H1 (cell line): Measurements from ENCODE around the gene CLPX. TPM values are rescaled to one million over a fixed set of nuclear protein-coding genes. Genes with fewer than 3 reads are reported as not detected.

Experiments
- CTCF ChIA-PET: fragments of 300-600 bp; sonication (Branson Sonifier 250); formaldehyde crosslinking; loops from one replicate; lab custom pipeline; 2021; ENCODE audit not compliant: partially characterized antibody; lab: Charles Lee
- POLR2A ChIA-PET: fragments of 300-600 bp; sonication (Branson Sonifier 250); formaldehyde crosslinking; loops from one replicate; lab custom pipeline; 2021; ENCODE audit warnings: inconsistent platforms; ENCODE audit not compliant: partially characterized antibody; lab: Charles Lee
- DNase-seq, 2 experiments: peaks; one replicate each; pipeline versions ENCODE4 v3.0.0 to v3.0.0-alpha.2; 2010 to 2022; ENCODE audit warnings: low spot score in 2 of 2, low read depth in 1 of 2, mixed read lengths in 1 of 2
- FAIRE-seq: peaks from 2 replicates; lab custom pipeline; 2011; peaks lifted over from hg19 to GRCh38; lab: Jason Lieb, UNC
- H2AFZ ChIP-seq: 2 replicates; pipeline ENCODE4 v1.8.1; 2012; ENCODE audit warnings: low read length, inconsistent platforms
- H2AK5ac ChIP-seq: 2 replicates; pipeline ENCODE4 v1.6.1; 2013; ENCODE audit warnings: low read depth, low read length
- H2BK120ac ChIP-seq: replicated peaks from 2 replicates; pipeline ENCODE3; 2013; ENCODE audit warnings: low read depth, low read length, inconsistent platforms
- H2BK12ac ChIP-seq: 2 replicates; pipeline ENCODE4 v1.6.1; 2013; ENCODE audit warnings: low read depth, low read length
- H2BK15ac ChIP-seq: 2 replicates; pipeline ENCODE4 v1.6.1; 2013; ENCODE audit warnings: low read length
- H2BK20ac ChIP-seq: 2 replicates; pipeline ENCODE4 v1.6.1; 2013; ENCODE audit warnings: low read length
- H2BK5ac ChIP-seq: 2 replicates; pipeline ENCODE4 v1.6.1; 2013; ENCODE audit warnings: low read depth, low read length
- H3K14ac ChIP-seq: 2 replicates; pipeline ENCODE4 v1.6.1; 2013; ENCODE audit warnings: inconsistent platforms; ENCODE audit not compliant: insufficient read length
- H3K18ac ChIP-seq: 2 replicates; pipeline ENCODE4 v1.6.1; 2013; ENCODE audit warnings: low read length; ENCODE audit errors: extremely low read depth
- H3K23ac ChIP-seq: 2 replicates; pipeline ENCODE4 v1.6.1; 2013; ENCODE audit warnings: inconsistent platforms; ENCODE audit not compliant: insufficient read length
- H3K23me2 ChIP-seq: 2 replicates; pipeline ENCODE4 v1.6.1; 2013; ENCODE audit warnings: low read depth, low read length
- H3K27ac ChIP-seq: 2 replicates; pipeline ENCODE4 v1.6.1; 2011; ENCODE audit warnings: low read depth, low read length, inconsistent platforms
- H3K27me3 ChIP-seq, 4 experiments: replicated peaks in 1 of 4; 1 replicate in 1 of 4; 2 replicates in 3 of 4; pipeline versions ENCODE4 v1.6.1 to v1.8.1; 2011 to 2013; ENCODE audit warnings: low read length in 3 of 4, mild to moderate bottlenecking in 3 of 4, inconsistent platforms in 2 of 4, mixed read lengths in 2 of 4, moderate library complexity in 1 of 4; ENCODE audit not compliant: control insufficient read depth in 3 of 4, insufficient read depth in 3 of 4; ENCODE audit errors: extremely low read depth in 1 of 4
- H3K36me3 ChIP-seq, 4 experiments: 2 replicates each; pipeline versions ENCODE4 v1.6.1 to v1.8.1; 2011 to 2013; ENCODE audit warnings: mild to moderate bottlenecking in 4 of 4, low read length in 3 of 4, moderate library complexity in 2 of 4, control low read depth in 1 of 4, inconsistent platforms in 1 of 4; ENCODE audit not compliant: insufficient read depth in 4 of 4, control insufficient read depth in 2 of 4
- H3K4ac ChIP-seq: replicated peaks from 2 replicates; pipeline ENCODE3; 2013; ENCODE audit warnings: low read length, low read depth, mixed read lengths, inconsistent platforms; ENCODE audit not compliant: insufficient read length
- H3K4me1 ChIP-seq, 4 experiments: replicated peaks in 1 of 4; 1 replicate in 1 of 4; 2 replicates in 3 of 4; pipeline versions ENCODE4 v1.6.1 to v1.8.1; 2011 to 2013; ENCODE audit warnings: low read length in 3 of 4, inconsistent platforms in 2 of 4, mixed read lengths in 1 of 4; ENCODE audit not compliant: insufficient read depth in 4 of 4, control insufficient read depth in 3 of 4
- H3K4me2 ChIP-seq, 2 experiments: 2 replicates each; pipeline versions ENCODE4 v1.6.1 to v1.8.1; 2011 to 2013; ENCODE audit warnings: low read depth in 2 of 2, low read length in 2 of 2, control low read depth in 1 of 2, inconsistent platforms in 1 of 2, mild to moderate bottlenecking in 1 of 2; ENCODE audit not compliant: insufficient read depth in 1 of 2
- H3K4me3 ChIP-seq, 4 experiments: fragments of 200-600, 300-600 bp in 1 of 4; sonication (generic), shearing (Covaris generic), sonication (Bioruptor Twin) in 1 of 4; 2 replicates each; pipeline versions ENCODE4 v1.5.1 to v1.8.1; 2011 to 2016; ENCODE audit warnings: low read length in 4 of 4, low read depth in 3 of 4, control low read depth in 2 of 4, inconsistent platforms in 2 of 4, mild to moderate bottlenecking in 2 of 4, mixed read lengths in 1 of 4, moderate library complexity in 1 of 4; ENCODE audit not compliant: insufficient read depth in 2 of 4; ENCODE audit errors: extremely low read depth in 1 of 4
- H3K56ac ChIP-seq: replicated peaks from 2 replicates; pipeline ENCODE3; 2013; ENCODE audit warnings: low read depth, mild to moderate bottlenecking, mixed read lengths, low read length, inconsistent platforms; ENCODE audit not compliant: insufficient read length
- H3K79me1 ChIP-seq: 2 replicates; pipeline ENCODE4 v1.6.1; 2013; ENCODE audit warnings: low read depth, low read length, control low read depth
- H3K79me2 ChIP-seq, 2 experiments: 2 replicates each; pipeline versions ENCODE4 v1.6.1 to v1.8.1; 2012 to 2013; ENCODE audit warnings: low read length in 2 of 2, mild to moderate bottlenecking in 2 of 2, inconsistent platforms in 1 of 2; ENCODE audit not compliant: insufficient read depth in 2 of 2, control insufficient read depth in 1 of 2
- H3K9ac ChIP-seq, 4 experiments: replicated peaks in 1 of 4; 1 replicate in 1 of 4; 2 replicates in 3 of 4; pipeline versions ENCODE4 v1.6.1 to v1.8.1; 2011 to 2013; ENCODE audit warnings: low read depth in 3 of 4, low read length in 3 of 4, control low read depth in 2 of 4, mild to moderate bottlenecking in 2 of 4, moderate library complexity in 2 of 4, inconsistent platforms in 1 of 4; ENCODE audit errors: extremely low read depth in 1 of 4
- H3K9me3 ChIP-seq, 2 experiments: 2 replicates each; pipeline versions ENCODE4 v1.6.1 to v1.8.1; 2012 to 2013; ENCODE audit warnings: mild to moderate bottlenecking in 2 of 2, moderate library complexity in 2 of 2, control low read depth in 1 of 2, inconsistent platforms in 1 of 2, low read depth in 1 of 2, low read length in 1 of 2, mixed read lengths in 1 of 2; ENCODE audit not compliant: insufficient read depth in 2 of 2
- H4K20me1 ChIP-seq, 2 experiments: replicated peaks in 1 of 2; 2 replicates each; pipeline versions ENCODE3 to v1.8.1; 2011 to 2013; ENCODE audit warnings: inconsistent platforms in 2 of 2, low read length in 2 of 2, mild to moderate bottlenecking in 1 of 2; ENCODE audit not compliant: insufficient read depth in 2 of 2, control insufficient read depth in 1 of 2
- H4K5ac ChIP-seq: 2 replicates; pipeline ENCODE4 v1.6.1; 2013; ENCODE audit warnings: low read length, low read depth, mixed read lengths, inconsistent platforms; ENCODE audit not compliant: insufficient read length
- H4K8ac ChIP-seq: 2 replicates; pipeline ENCODE4 v1.8.0; 2013; ENCODE audit warnings: mild to moderate bottlenecking, moderate library complexity, low read length, inconsistent platforms; ENCODE audit not compliant: insufficient read depth; ENCODE audit errors: extremely low read depth
- H4K91ac ChIP-seq: replicated peaks from 2 replicates; pipeline ENCODE3; 2013; ENCODE audit warnings: low read length, mixed read lengths, inconsistent platforms; ENCODE audit not compliant: insufficient read length
- CBX8 ChIP-seq: fragments of 300-800, 300-1000 bp; sonication (generic); IDR thresholded peaks from 2 replicates; pipeline ENCODE4 v1.7.1; 2016; ENCODE audit warnings: low read depth, low read length, borderline replicate concordance
- CREB1 ChIP-seq: IDR thresholded peaks from 2 replicates; pipeline ENCODE4 v1.6.1; 2012; ENCODE audit warnings: inconsistent platforms
- GTF2F1 ChIP-seq: IDR thresholded peaks from 2 replicates; pipeline ENCODE4 v1.6.1; 2012; ENCODE audit warnings: low read depth, low read length, improper control_type of control experiment, borderline replicate concordance
- HDAC6 ChIP-seq: IDR thresholded peaks from one replicate; pipeline ENCODE4 v1.7.1; 2012; ENCODE audit warnings: low read depth, mild to moderate bottlenecking, inconsistent platforms, low read length, moderate library complexity
- MAFK ChIP-seq: IDR thresholded peaks from 2 replicates; pipeline ENCODE4 v1.6.1; 2012; ENCODE audit warnings: low read depth, mild to moderate bottlenecking, improper control_type of control experiment, low read length
- POLR2A ChIP-seq, 2 experiments: IDR thresholded peaks; 1 replicate in 1 of 2; 2 replicates in 1 of 2; pipeline ENCODE4 v1.6.1; 2011; ENCODE audit warnings: low read depth in 2 of 2, low read length in 2 of 2, mild to moderate bottlenecking in 2 of 2; ENCODE audit errors: control extremely low read depth in 1 of 2
- POLR2AphosphoS5 ChIP-seq: IDR thresholded peaks from 2 replicates; pipeline ENCODE4 v1.6.1; 2011; ENCODE audit warnings: low read depth, low read length
- RFX5 ChIP-seq: IDR thresholded peaks from 2 replicates; pipeline ENCODE4 v1.6.1; 2011; ENCODE audit warnings: low read depth, low read length, improper control_type of control experiment, borderline replicate concordance
- SRF ChIP-seq: IDR thresholded peaks from 2 replicates; pipeline ENCODE4 v1.6.1; 2011; ENCODE audit warnings: mild to moderate bottlenecking, low read depth, low read length, moderate library complexity
- SUZ12 ChIP-seq: fragments of 200-600 bp; sonication (generic); IDR thresholded peaks from 2 replicates; pipeline ENCODE4 v1.6.1; 2012; ENCODE audit warnings: mild to moderate bottlenecking, inconsistent platforms, low read length, moderate library complexity, mixed read lengths
- TAF7 ChIP-seq: optimal IDR thresholded peaks from 2 replicates; pipeline ENCODE3; 2011; ENCODE audit warnings: low read depth, mild to moderate bottlenecking, inconsistent platforms, low read length, moderate library complexity, borderline replicate concordance
- WGBS, 2 experiments: shearing (Covaris generic) in 1 of 2; methylation state at CpG; one replicate each; pipeline versions ENCODE4 v1.1.6 to v1.1.7; 2013 to 2015; ENCODE audit warnings: low lambda C conversion rate in 2 of 2, mixed read lengths in 2 of 2, inconsistent platforms in 1 of 2, low coverage in 1 of 2, missing lambda C conversion rate in 1 of 2; ENCODE audit not compliant: insufficient replicate concordance in 2 of 2, insufficient coverage in 1 of 2, insufficient read length in 1 of 2; ENCODE audit errors: extremely low coverage in 1 of 2, missing lambda C conversion rate in 1 of 2; 5-methylcytosine and 5-hydroxymethylcytosine counted together
- polyA plus RNA-seq, 7 experiments: library from polyadenylated mRNA; depleted of rRNA in 3 of 7; stranded (reverse) in 5 of 7; unstranded in 2 of 7; fragments of >200 nt in 5 of 7; fragments of 200-250 nt in 2 of 7; gene quantifications; 1 replicate in 5 of 7; 2 replicates in 1 of 7; 4 replicates in 1 of 7; pipeline versions ENCODE4 v1.2.1 to v1.2.3, GENCODE V29; 2011 to 2013; ENCODE audit warnings: missing spikeins in 2 of 7, mixed read lengths in 2 of 7
- total RNA-seq: library from RNA; stranded (reverse); fragmentation: NEBNext Ultra II Directional; extraction: Animal tissue kit (Norgen Biotek cat#: 25700); gene quantifications from 2 replicates; pipeline ENCODE4 v1.2.1, GENCODE V29; 2021
- TF ChIP-seq, protein P1 (sequence below): IDR thresholded peaks from 2 replicates; pipeline ENCODE4 v1.6.1; 2012; ENCODE audit warnings: low read length, inconsistent platforms

CLPX gene
- total and polyA plus RNA-seq, 2 of the 8 experiments (the other 6 are each of a cell fraction or from before 2014, with no cell fraction given), result 10.5 to 53.6 TPM

DNA sequence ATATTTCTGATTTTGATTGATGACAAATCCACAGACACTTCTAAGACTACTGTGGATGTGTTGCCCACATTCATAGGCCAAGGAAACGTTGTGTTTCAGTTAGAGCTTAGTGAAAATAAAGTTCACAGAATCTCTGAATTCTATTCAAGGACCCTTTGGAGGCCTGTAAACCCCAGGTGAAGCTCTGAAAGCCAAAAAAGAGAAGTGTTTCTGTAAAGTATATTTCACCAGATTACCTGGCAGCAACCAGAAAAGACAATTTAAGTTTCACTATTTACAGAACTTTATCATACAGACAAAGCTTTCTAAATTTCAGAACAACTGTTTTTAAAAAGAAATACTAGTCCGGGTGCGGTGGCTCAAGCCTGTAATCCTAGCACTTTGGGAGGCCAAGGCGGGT is 2.6 kb downstream of the CLPX start:
- H2AK5ac ChIP-seq, result no peak overlapping the region
- no peaks in the 10 kb centered on the region for H3K9me3 ChIP-seq
- DNase-seq (no peak), FAIRE-seq (no peak)
- no peak overlapping the region for H2BK120ac ChIP-seq
- no peak overlapping the region; the same call in 1 of the 2 replicates for H4K8ac ChIP-seq
- ChIA-PET POLR2A (no interaction called here), CTCF (interaction anchor here (0.7 to 1.0 kb wide), 3 partner anchors 10 to 117 kb away, joined by 3 to 4 read pairs (median 3); no protein-coding TSS in a partner anchor)
- H3K18ac ChIP-seq, result no peak overlapping the region
- no peak overlapping the region for H3K4me3 ChIP-seq
- no peak overlapping the region for H3K4me2 ChIP-seq
- peaks cover 0 to 6% of the 10 kb centered on the region in 2 experiments for H4K20me1 ChIP-seq
- H3K79me1 ChIP-seq, result no peaks in the 10 kb centered on the region
- H2AFZ ChIP-seq, result no peak overlapping the region
- peaks cover 3 to 36% of the 10 kb centered on the region in 2 experiments; a peak in 3 of 4 replicates for H3K79me2 ChIP-seq
- no peak overlapping the region for H4K91ac ChIP-seq
- no peak overlapping the region for H2BK15ac ChIP-seq
- H3K27me3 ChIP-seq, result no peaks in the 10 kb centered on the region
- no peak overlapping the region for H3K27ac ChIP-seq
- H3K56ac ChIP-seq, result no peak overlapping the region
- no peak overlapping the region for H3K4ac ChIP-seq
- no peak overlapping the region for H3K9ac ChIP-seq
- H3K4me1 ChIP-seq, result peaks cover 0 to 2% (median 0%) of the 10 kb centered on the region in 4 experiments; a peak in 2 of 7 replicates
- H3K23me2 ChIP-seq, result peaks cover 2% of the 10 kb centered on the region
- peaks cover 2 to 19% (median 9%) of the 10 kb centered on the region in 4 experiments; a peak in 6 of 8 replicates for H3K36me3 ChIP-seq
- no peak overlapping the region for H4K5ac ChIP-seq
- H2BK20ac ChIP-seq, result no peak overlapping the region
- no peak overlapping the region for H2BK12ac ChIP-seq
- no peak for TF ChIP-seq POLR2AphosphoS5
- no peak for TF ChIP-seq TAF7
- TF ChIP-seq RFX5, result no peak
- TF ChIP-seq POLR2A (IDR thresholded peaks at IDR 0.05; ENCODE audit: control extremely low read depth in 1 of 2, low read depth in 2 of 2, low read length in 2 of 2), result no peak
- TF ChIP-seq CREB1, result no peak
- TF ChIP-seq, protein P1, sequence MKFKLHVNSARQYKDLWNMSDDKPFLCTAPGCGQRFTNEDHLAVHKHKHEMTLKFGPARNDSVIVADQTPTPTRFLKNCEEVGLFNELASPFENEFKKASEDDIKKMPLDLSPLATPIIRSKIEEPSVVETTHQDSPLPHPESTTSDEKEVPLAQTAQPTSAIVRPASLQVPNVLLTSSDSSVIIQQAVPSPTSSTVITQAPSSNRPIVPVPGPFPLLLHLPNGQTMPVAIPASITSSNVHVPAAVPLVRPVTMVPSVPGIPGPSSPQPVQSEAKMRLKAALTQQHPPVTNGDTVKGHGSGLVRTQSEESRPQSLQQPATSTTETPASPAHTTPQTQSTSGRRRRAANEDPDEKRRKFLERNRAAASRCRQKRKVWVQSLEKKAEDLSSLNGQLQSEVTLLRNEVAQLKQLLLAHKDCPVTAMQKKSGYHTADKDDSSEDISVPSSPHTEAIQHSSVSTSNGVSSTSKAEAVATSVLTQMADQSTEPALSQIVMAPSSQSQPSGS, result no peak
- no peak for TF ChIP-seq MAFK
- no peak for TF ChIP-seq GTF2F1
- no peak for TF ChIP-seq SUZ12
- no peak for TF ChIP-seq CBX8
- TF ChIP-seq HDAC6, result no peak
- no peak for TF ChIP-seq SRF
- no peak overlapping the region for H3K23ac ChIP-seq
- H2BK5ac ChIP-seq, result no peak overlapping the region
- no peak overlapping the region for H3K14ac ChIP-seq
- WGBS, 2 experiments, result 92% methylated on average over 4 of the region's 4 CpGs; no CpG with 5 or more reads in 1 of the 2 experiments
